Anterior cingulate cortex (tissue), 58 donors: ENCODE results near the gene PTPRE.
A peak's percentile ranks its signal among the peaks of the same experiment; 100 is the strongest.

Experiments
- DNase-seq, 58 donors: peaks; one replicate each; lab custom pipeline; 2025; lab: John Stamatoyannopoulos, UW

The PTPRE gene, protein sequence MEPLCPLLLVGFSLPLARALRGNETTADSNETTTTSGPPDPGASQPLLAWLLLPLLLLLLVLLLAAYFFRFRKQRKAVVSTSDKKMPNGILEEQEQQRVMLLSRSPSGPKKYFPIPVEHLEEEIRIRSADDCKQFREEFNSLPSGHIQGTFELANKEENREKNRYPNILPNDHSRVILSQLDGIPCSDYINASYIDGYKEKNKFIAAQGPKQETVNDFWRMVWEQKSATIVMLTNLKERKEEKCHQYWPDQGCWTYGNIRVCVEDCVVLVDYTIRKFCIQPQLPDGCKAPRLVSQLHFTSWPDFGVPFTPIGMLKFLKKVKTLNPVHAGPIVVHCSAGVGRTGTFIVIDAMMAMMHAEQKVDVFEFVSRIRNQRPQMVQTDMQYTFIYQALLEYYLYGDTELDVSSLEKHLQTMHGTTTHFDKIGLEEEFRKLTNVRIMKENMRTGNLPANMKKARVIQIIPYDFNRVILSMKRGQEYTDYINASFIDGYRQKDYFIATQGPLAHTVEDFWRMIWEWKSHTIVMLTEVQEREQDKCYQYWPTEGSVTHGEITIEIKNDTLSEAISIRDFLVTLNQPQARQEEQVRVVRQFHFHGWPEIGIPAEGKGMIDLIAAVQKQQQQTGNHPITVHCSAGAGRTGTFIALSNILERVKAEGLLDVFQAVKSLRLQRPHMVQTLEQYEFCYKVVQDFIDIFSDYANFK

DNA sequence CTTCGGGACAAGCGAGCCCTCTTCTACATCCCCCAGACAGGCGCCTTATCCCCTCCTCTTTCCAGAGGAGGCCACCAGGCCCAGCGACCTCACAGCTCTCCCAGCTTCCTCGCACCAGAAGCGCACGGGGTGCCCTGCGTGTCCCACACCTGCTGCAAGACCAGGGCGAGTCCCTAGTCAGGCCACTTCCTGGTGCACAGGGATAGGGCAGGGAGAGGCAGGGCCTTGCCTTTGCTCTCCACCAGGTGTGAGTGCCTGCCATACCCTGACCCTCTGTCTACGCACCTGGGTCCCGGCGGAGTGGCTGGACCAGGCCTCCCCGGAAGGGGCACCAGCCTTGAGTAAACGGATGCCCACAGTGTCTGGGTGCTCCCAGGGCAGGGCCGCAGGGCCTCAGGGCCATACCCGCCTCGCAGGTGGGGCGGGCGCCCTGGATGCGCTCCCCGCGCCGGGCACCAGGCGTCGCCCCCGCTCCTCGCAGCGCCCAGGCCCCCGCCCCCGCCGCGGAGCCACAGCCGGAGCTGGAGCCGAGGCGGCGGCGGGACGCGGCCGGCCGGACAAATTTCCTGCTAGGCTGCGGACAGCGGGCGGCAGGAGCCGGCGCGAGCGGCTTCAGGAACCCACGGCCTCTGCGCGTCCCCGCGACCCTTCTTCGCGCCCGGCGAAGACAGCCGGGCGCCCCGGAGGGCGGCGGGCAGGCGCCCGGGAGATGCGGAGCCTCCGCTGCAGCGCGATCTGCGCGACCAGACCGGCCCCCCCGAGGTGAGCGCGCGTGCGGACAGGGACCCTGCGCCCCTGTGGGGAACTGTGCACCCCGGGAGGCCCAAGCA, at the start of gene PTPRE:
TSS of gene PTPRE (plus strand) at position 556 of the 830 bp plus-strand sequence. CDS start 133,779 bp downstream, outside the sequence.
- peak in 45 of 58 donors; percentile 26 to 74 (median 53) for DNase-seq

DNA sequence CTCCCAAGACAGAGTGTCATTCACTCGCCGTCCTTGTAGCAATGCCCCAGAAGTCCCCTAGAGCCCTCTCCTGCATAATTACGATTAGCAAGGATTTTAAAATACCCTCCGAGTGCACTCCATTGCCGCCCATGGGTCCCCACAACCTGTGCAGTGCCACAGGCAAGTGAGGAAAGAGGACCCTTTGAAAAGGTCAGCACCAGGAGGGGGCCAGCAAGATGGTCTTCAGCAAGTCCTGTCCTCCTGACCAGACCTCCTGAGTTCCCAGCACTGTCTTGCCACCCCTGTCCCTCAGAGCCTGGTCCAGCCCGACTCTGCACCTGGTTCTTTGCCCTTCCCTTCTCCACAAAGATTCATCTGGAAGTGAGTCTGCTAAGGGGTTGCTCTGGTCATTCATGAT, 46.3 kb upstream of the PTPRE start:
- no peak for DNase-seq

DNA sequence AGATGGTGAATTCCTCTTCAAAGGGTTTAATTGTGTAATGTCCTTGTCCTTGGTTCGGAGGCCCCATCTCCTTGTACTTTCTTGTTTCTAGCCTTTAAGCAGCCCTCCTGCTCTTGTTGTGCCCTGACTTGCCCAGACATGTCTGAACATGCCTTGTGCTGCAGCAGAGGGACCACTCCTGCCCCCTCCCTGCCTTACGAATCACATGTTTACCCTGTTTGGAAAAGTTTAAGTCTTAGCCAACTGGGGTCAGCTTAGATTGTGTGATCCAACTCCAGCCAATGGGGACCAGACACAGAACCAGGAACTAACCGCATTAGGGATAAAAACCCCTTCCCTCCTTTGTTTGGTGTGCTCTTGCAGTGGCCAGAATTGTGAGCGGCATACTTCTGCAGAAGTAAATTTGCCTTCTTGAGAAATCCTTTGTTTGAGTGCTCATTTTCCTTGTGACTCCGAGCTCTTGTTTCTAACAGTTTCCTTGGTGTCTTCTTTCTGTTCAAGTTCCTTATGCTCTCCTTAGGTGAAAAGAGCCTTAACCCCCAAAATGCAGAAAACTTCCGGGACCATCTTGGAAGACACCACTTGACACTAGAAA, 43.6 kb upstream of the PTPRE start:
- DNase-seq: no peak

DNA sequence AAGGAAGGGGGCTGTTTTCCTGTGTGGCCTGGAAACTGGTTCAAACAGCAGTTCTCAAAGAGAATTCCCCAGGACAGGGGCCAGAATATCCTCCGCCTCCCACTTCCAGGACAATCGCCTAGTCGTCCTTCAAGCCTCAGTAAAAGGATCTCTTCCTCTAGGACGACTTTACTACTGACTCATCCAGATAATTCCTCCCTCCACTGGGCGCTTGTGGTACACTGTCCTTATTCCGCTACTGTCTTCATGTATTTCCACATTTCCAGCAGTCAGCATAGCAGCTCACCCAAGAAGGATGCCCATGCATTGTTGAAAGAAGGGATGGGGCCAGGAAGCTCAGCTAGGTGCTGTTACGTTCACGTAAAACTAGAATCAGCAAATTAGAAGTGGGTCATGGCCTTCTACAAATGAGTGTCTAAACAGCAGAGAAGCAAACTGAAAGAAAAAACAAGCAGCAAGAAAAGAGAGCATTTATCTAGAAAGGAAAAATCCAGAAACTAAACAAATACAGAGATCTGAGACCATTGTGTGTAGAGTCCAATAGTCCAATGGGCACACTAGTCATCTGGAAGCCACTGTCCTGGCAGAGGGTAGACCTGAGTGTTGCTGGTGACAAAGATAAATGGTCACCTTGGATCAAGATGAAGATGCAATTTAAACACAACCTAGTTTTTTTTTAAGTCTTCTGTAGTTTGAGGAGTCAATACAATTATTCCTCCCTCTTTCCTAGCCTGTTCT, 40.5 kb upstream of the PTPRE start:
- no peak for DNase-seq

DNA sequence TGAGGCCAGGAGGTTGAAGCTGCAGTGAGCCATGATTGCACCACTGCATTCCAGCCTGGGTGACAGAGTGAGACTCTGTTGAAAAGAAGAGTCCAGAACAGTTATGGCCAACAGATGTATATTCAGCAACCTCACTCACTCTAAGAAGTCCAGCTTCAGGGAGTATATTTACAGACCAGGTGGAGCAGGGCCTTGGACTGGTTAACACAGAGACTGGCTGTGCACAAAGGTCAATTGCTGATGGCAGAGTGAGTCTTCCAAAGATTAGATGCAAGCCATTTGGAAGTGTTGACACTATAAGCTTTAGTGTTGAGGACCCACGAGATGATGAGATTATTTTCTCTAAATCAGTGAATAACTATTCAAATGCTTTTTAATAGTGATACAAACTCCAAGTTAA, 39.1 kb upstream of the PTPRE start:
- no peak for DNase-seq

DNA sequence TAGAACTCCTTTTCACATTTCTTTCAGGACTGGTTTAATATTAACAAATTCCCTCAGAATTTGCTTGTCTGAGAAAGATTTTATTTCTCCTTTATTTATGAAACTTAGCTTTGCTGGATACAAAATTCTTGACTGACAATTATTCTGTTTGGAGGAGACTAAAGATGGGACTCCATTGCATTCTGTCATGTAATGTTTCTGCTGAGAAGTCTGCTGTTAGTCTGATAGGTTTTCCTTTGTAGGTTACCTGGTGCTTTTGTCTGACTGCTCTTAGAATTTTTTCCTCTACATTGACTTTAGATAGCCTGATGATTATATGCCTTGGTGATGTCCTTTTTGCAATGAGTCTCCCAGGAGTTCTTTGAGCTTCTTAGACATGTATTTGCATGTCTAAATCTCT, 37.6 kb upstream of the PTPRE start:
- no peak for DNase-seq

DNA sequence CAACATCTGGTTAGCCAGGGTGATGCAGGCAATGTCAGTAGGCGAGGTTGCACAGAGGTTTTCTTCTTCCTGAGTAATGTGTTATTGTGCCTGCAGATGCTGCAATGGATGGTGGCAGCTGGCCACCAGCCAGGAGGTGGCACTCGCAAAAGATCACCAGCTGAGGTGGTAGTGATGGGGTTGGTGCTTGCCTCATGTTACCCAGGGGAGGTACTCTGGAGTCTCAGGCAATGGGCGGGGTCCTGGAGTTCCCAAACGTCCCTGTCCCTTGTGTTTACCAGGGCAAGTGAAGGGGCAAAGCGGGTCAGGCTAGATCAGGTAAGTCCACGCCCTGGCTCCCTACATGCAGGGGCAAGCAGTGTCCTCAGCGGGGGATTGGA, 35.3 kb upstream of the PTPRE start:
- no peak for DNase-seq

DNA sequence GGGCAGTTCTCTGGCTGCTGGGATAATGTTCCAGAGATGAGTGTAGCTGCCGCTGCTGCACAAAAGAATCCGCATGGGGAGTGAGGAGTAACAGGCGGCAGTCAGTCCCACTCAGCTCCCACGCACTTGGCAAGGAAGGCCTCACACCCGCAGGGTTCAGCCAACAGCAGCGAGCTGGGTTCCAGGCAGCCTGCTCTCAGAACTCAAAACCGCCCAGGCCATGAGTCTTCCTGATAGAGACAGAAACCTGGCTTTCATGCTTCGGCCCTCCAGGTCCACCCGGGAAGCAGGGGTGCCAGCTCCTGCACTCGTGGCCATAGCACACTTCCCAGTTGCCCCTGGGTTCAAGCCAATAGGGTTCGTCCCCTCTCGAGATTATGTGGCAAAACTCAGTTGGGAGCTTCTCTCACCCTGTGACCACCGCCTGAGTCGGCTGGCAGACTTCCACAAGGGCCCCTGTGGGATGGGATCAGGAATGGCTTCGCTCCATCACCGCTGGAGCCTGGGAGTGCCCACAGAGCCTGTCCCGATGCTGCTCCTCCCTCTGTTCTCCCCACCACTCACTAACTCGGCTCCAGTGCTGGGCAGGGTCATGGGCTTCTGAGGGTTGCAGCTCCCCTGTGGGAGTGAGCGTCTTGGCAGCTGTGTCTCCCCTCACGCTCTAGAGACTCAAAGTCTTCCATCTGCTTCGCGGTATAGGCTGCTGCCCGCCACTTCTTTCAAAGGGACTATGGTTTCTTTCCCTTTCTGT, 34.7 kb upstream of the PTPRE start:
- peak in 17 of 58 donors; percentile 15 to 64 (median 23) for DNase-seq

DNA sequence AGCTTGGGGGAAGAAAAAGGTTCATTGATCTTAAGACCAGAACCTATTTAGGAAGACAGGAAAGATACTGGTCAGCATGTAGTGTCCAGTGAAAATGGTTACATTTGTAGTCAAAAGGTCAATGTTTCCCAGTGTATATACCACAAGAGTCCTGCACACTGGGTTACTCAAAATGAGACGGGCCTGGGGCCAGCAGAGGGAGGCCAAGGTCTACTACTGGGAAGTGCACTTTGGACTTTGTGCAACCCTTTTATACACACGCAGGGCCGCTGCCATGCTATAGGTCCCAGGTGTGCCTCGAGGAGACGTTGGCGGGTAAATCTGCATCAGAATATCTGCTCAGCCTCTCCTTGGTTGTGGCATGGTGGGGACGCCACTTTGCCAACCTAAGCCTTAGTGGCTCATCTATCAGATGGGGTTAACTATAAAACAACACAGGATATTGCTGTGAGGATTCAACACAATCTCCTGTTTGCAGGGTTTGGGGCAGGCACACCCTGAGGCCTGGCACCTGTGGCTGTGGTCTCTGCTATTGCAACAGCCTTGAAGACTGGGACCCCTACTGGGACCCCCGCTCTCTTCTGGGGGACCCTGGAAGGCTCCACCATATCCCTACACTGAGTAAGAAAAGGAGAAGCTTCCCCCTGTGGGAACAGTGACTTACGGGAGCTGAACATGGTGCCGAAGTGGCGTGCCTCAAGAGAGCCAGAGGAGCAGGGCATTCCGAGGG, 33.9 kb upstream of the PTPRE start:
- peak in 1 of 58 donors; percentile 14 for DNase-seq

DNA sequence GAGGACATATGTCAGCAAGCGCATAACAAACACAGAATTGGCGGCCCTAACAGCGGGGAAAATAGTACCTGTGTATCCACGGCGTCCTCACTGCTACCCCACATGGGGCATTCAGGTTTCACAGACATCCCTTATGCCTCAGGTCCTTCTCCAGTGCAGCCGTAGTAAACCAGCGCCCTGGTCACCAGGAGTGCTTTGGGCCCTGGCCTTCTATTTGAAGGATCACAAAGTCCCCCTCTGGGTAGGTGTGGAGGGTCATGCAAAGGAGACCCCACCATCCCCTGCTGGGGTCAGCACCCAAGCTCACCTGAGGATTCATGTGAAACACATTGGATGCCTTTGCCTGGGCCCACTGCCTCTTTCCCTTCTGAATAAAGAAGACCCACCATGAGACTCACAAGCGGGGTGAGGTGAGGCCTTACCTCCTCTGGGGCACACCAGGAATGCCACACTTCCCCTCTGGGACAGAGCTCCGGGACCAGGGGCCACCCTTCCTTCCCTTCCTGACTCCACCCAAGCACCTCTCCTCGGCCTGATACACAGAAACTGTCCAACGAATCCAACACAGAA, 32.9 kb upstream of the PTPRE start:
- DNase-seq: no peak

DNA sequence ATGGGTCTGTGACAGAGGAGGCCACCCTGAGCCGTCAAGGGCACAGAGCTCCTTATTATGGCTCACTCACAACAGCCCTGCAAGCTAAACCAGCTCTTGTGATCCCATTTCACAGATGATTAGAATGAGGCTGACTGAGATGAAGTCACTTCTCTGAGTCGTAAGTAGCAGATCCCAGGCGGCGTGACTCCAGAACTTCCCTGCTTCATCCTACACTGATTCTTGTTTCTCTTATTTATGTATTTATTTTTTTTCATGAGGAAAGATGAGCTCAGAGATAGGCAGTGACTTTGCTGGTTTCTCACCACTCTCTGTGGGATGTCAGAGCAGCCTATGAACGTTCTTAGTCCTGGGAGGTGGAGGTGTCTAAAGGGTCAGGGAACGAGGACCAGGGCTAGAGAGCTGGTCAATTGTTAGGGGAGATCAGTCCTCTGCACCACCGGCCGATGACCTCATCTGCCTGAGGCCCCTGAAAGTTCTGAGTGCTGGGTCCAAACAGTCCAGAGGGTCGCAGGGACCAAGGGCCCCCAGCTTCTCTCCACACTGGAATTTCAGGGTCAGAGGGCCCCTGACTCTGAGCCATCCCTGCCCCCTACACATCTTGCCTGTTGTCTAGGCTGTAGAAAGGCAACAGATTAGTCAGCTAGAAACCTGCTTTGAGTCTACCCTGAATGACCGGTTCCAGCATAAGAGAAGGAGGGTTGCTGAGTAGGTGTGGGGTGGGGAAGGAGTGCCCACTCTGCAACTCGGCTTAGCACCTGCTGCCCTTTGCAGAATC, 32.0 kb upstream of the PTPRE start:
- no peak for DNase-seq

DNA sequence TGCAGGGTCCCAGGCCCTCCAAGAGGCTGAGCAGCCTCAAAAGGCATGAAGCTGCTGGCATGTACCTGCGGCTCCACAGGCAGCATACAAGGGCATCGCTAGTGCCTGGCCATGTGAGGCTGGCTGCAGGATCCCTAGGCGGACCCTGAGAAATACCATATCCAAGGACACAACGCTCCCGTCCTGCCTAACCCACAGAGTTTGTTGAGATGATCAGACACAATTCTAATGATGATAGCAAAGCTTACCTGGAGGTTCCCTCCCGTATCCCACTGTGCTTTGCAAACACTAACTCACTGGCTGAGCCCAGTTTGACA, 31.5 kb upstream of the PTPRE start:
- DNase-seq: no peak

DNA sequence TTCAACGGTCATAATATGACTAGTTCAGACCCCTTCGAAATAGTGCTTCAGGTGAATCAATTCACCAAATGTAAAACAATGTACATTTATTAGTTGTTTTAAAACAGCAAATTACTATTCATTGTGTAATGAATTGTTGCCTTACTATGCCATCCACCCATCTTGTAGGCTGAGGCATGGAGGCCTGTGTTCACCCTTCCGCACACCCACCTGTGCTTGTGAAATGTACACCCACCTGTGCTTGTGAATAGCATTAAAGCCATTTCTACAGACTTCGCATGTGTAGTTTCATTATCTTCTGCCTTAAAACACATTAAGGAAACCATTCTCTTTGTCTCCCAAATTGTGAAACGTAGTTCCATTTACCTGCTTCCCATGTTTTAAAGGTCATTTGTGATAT, 31.0 kb upstream of the PTPRE start:
- no peak for DNase-seq

DNA sequence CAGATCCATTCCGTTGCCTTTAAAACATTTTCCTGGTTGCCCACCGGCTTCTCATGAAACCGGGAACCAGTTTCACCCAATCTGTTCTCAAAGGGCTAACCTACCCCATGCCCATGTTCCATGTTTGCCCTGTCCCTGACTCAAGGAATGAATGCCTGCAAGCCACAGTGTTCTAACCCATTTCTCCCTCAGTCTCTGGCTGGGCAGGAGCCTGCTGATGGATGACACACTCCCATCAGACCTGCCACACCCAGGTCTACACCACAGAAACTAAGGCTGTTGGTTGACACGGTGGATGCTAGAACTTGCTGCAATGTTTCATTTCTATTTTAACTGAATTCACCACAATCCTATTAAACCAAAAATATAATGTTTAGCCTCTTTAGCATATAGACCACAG, 29.8 kb upstream of the PTPRE start:
- DNase-seq: no peak

DNA sequence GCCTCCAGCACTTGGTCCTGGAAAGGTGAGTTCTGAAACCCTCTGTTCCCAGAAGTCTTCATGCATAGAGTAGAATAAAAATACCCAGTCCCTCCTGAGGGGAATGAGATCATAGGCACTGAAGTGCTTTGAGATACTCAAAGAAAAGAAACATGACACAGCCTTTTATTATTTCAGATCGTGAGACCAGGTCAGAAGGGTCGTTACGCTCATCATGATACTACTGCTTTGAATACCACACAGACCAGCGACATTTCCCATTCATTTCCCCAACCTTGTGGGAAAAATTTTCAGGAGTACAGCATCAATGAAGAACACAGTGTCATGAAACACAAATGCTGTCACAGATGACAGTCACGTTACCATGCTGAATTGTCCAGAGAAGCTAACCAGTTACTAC, 29.2 kb upstream of the PTPRE start:
- no peak for DNase-seq

DNA sequence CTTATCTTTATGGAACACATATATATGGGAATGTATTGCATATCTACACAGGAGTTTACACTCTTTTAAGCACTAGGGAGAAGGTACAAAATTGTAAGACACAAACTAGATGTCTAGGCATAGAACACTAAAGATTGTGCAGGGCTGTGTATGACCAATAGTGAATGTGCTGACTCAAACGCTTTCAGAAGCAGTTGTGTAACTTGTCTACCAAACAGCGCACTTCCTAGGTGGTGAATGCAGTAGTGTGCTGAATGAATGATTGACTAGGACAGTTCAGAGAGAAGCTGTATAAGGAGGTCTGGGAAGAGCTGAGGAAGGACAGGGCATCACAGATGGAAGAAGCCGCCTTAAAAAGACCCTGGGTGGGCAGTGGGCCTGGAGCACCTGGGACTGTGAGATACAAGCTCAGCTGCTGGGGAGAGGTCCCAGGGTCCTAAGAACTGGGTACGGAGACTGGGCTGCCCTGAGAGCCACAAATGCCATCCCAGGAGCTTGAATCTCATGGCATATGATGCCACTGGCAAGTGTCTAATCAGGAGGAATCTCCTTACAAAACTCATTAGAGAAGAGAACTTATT, 28.3 kb upstream of the PTPRE start:
- peak in 1 of 58 donors; percentile 55 for DNase-seq

DNA sequence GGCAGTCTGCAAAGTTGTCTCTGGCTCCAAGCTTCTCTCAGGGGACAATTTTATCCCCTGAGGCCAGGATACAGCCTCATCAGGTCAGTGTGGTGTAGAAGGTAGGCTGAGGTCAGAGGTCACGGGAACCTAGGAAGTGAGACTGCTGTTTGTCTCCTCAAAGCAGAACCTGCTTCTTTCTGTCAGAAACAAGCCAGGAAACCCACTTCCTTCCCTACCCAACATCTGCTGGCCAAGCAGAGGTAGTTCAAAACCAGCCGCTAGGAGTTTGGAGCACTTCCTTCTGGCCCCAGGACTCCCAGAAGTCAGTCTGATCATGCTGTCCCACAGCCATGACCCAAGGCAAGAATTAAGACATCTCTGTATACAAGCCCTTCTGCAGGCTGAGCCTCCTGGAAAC, 26.3 kb upstream of the PTPRE start:
- DNase-seq: peak in 14 of 58 donors; percentile 18 to 62 (median 33)
